PC-9 (cell line): Measurements from ENCODE around the gene TNK2.

ENCODE experiments used
- EZH2 ChIP-seq: fragments of 200-600 bp; sonication (generic); IDR thresholded peaks from 2 replicates; pipeline ENCODE4 v1.8.0; 2017; ENCODE audit warnings: antibody characterized with exemption, low read depth
- TF ChIP-seq, protein P1 (sequence below): fragments of 200-600 bp; sonication (generic); conservative IDR thresholded peaks from 2 replicates; pipeline ENCODE4 v1.6.1; 2017; ENCODE audit warnings: mixed run types, antibody characterized with exemption, mild to moderate bottlenecking, moderate library complexity

DNA sequence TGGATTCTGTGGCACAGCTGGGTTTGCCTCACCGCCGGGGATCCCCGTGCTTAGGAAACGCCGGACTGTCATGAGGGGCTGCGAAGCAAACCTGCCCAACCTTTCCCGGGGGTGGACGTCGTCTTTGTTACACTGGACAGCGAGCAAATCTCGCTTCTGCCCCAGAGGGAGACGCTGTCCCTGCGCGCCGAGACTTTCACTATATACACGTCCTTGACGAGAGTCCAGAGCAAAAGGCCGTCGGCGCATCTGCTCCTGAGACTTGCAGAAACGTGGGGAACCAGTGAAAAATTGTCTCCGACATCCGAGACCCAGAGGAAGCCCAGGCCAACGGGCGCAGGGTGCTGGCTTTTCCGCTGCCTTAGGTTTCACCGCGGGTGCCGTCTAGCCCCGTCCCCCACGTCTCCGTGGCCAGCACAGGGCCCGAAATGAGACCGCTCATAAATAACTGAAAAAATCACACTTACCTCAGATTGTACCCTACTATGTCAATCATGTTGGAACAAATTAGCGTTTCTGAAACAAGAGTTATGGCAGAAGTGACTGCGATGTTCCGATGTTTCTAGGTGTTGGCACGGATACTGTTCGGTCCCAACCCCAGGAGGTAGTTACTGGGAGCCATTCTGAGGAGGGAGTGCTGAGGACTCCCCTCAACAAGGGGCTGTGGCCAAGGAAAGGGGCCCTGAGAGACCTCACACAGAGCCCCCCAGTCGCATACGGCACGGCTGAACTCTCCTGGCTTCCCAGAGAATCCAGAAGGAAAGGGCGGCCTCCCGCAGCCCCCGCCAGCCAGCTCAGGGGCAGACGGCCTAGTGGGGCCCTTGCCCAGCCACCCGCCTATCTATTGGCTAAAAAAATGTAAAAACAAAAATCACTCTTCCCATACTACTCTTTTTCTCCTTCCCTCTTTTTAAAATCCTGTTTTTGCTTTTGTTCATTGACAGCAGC is 82.2 kb downstream of the TNK2 start:
- TF ChIP-seq, protein P1, sequence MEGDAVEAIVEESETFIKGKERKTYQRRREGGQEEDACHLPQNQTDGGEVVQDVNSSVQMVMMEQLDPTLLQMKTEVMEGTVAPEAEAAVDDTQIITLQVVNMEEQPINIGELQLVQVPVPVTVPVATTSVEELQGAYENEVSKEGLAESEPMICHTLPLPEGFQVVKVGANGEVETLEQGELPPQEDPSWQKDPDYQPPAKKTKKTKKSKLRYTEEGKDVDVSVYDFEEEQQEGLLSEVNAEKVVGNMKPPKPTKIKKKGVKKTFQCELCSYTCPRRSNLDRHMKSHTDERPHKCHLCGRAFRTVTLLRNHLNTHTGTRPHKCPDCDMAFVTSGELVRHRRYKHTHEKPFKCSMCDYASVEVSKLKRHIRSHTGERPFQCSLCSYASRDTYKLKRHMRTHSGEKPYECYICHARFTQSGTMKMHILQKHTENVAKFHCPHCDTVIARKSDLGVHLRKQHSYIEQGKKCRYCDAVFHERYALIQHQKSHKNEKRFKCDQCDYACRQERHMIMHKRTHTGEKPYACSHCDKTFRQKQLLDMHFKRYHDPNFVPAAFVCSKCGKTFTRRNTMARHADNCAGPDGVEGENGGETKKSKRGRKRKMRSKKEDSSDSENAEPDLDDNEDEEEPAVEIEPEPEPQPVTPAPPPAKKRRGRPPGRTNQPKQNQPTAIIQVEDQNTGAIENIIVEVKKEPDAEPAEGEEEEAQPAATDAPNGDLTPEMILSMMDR, result no peak
- no peak for TF ChIP-seq EZH2
